Ovary (tissue), 3 donors: ENCODE measurements around the gene ARL8A.

ENCODE experiments used
- POLR2A ChIP-seq: fragments of 450-650 bp; IDR thresholded peaks from one replicate; pipeline ENCODE4 v1.6.1; 2017; ENCODE audit warnings: antibody characterized with exemption, mild to moderate bottlenecking, moderate library complexity
- TF ChIP-seq, protein P1 (sequence below), 3 donors: fragments of 450-650 bp in 2 of 3; fragments of 200-600 bp in 1 of 3; IDR thresholded peaks; one replicate each; pipeline versions ENCODE4 v1.5.1 to v1.8.0; 2016 to 2022; ENCODE audit warnings: antibody characterized with exemption in 3 of 3, mild to moderate bottlenecking in 1 of 3
- donor health status: DM: no; HTN: no; CAD: no.

DNA sequence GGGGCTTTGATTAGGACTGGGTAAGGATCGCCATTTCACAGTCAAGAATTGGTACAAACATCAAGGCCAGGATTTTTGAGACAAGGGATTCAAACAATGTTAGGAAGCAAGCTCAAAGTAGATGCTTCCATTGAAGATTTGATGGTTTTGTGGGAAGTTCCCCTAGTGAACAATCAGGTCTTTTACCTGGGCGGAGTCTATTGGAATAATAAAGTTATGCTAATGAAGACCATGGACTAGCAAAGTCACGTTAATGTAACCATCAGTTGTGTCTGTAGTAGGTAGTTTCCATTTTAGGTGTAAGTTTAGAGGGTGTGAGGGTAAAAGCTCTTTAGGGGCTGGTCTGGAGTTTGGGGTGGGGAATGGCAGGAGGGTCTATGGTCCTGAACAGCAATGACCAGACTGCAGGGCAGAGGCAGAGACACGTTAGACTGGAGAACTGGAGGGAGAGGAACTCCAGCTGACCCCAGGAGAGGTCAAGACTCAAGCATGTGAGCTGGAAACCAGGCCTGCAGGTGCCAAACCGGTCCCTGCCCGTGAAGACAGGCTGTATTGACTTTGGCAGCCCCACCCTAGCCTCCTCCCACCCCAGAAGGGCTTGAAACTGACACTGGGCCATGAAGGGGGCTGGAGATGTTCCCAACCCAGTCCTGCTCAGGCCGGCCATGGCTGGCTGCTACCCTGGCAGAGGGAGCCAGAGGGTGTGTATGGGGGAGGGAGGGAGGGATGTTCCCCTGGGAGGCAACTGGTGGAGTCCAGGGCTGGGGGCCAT lies 57.8 kb downstream of the ARL8A start:
- TF ChIP-seq, protein P1, sequence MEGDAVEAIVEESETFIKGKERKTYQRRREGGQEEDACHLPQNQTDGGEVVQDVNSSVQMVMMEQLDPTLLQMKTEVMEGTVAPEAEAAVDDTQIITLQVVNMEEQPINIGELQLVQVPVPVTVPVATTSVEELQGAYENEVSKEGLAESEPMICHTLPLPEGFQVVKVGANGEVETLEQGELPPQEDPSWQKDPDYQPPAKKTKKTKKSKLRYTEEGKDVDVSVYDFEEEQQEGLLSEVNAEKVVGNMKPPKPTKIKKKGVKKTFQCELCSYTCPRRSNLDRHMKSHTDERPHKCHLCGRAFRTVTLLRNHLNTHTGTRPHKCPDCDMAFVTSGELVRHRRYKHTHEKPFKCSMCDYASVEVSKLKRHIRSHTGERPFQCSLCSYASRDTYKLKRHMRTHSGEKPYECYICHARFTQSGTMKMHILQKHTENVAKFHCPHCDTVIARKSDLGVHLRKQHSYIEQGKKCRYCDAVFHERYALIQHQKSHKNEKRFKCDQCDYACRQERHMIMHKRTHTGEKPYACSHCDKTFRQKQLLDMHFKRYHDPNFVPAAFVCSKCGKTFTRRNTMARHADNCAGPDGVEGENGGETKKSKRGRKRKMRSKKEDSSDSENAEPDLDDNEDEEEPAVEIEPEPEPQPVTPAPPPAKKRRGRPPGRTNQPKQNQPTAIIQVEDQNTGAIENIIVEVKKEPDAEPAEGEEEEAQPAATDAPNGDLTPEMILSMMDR (IDR thresholded peaks at IDR 0.05): no peak
- TF ChIP-seq POLR2A: no peak
